Keratinocyte (primary cell): Measurements from ENCODE around the gene USP10. TPM values are rescaled to one million over a fixed set of nuclear protein-coding genes. Genes with fewer than 3 reads are reported as not detected.

Experiments used
- DNase-seq: peaks from one replicate; pipeline ENCODE4 v3.0.0-alpha.2; 2011; ENCODE audit warnings: low read depth, missing footprints, low spot score
- FAIRE-seq: peaks from 2 replicates; lab custom pipeline; 2011; peaks lifted over from hg19 to GRCh38; lab: Jason Lieb, UNC
- H2AFZ ChIP-seq: 2 replicates; pipeline ENCODE4 v1.6.0; 2012; ENCODE audit warnings: low read length, control low read depth, inconsistent platforms; ENCODE audit not compliant: control insufficient read depth
- H3K27ac ChIP-seq: 2 replicates; pipeline ENCODE4 v1.5.1; 2011; ENCODE audit warnings: low read length; ENCODE audit not compliant: control insufficient read depth, insufficient read depth
- H3K27me3 ChIP-seq: 3 replicates; pipeline ENCODE4 v1.6.0; 2011; ENCODE audit warnings: low read length; ENCODE audit not compliant: control insufficient read depth, insufficient read depth; ENCODE audit errors: extremely low read depth
- H3K36me3 ChIP-seq, 2 experiments: 2 replicates in 1 of 2; 3 replicates in 1 of 2; pipeline ENCODE4 v1.5.1; 2011; ENCODE audit warnings: low read length in 2 of 2, mild to moderate bottlenecking in 1 of 2; ENCODE audit not compliant: control insufficient read depth in 2 of 2, insufficient read depth in 2 of 2; ENCODE audit errors: extremely low read depth in 1 of 2
- H3K4me1 ChIP-seq: 3 replicates; pipeline ENCODE4 v1.5.1; 2011; ENCODE audit warnings: low read length; ENCODE audit not compliant: control insufficient read depth, insufficient read depth; ENCODE audit errors: extremely low read depth
- H3K4me2 ChIP-seq: 3 replicates; pipeline ENCODE4 v1.6.0; 2011; ENCODE audit warnings: low read depth, low read length; ENCODE audit not compliant: control insufficient read depth, insufficient read depth; ENCODE audit errors: extremely low read depth
- H3K4me3 ChIP-seq, 3 experiments: fragments of 200-600 bp in 1 of 3; sonication (generic) in 1 of 3; 2 replicates in 2 of 3; 3 replicates in 1 of 3; pipeline ENCODE4 v1.5.1; 2011 to 2016; ENCODE audit warnings: low read length in 3 of 3, mild to moderate bottlenecking in 3 of 3, control low read depth in 2 of 3, inconsistent platforms in 1 of 3, low read depth in 1 of 3, mixed read lengths in 1 of 3, mixed run types in 1 of 3, moderate library complexity in 1 of 3; ENCODE audit not compliant: control insufficient read depth in 2 of 3, insufficient read depth in 2 of 3; ENCODE audit errors: extremely low read depth in 1 of 3
- H3K79me2 ChIP-seq: 2 replicates; pipeline ENCODE4 v1.6.0; 2012; ENCODE audit warnings: low read length; ENCODE audit not compliant: control insufficient read depth, insufficient read depth
- H3K9ac ChIP-seq: 3 replicates; pipeline ENCODE4 v1.6.0; 2011; ENCODE audit warnings: low read length; ENCODE audit not compliant: control insufficient read depth, insufficient read depth; ENCODE audit errors: extremely low read depth
- H3K9me1 ChIP-seq: 3 replicates; pipeline ENCODE4 v1.6.0; 2011; ENCODE audit warnings: low read length; ENCODE audit not compliant: control insufficient read depth, insufficient read depth; ENCODE audit errors: extremely low read depth
- H3K9me3 ChIP-seq: 2 replicates; pipeline ENCODE4 v1.5.1; 2012; ENCODE audit warnings: low read depth, low read length; ENCODE audit not compliant: control insufficient read depth
- H4K20me1 ChIP-seq: 3 replicates; pipeline ENCODE4 v1.6.0; 2011; ENCODE audit warnings: low read length; ENCODE audit not compliant: control insufficient read depth, insufficient read depth; ENCODE audit errors: extremely low read depth
- CTCF ChIP-seq, 3 experiments: IDR thresholded peaks in 1 of 3; conservative IDR thresholded peaks in 1 of 3; optimal IDR thresholded peaks in 1 of 3; 2 replicates in 2 of 3; 3 replicates in 1 of 3; pipeline versions ENCODE3 to v1.5.1; 2011; ENCODE audit warnings: low read length in 3 of 3, mild to moderate bottlenecking in 3 of 3, moderate library complexity in 2 of 3, control low read depth in 1 of 3, inconsistent platforms in 1 of 3; ENCODE audit not compliant: insufficient read depth in 2 of 3; ENCODE audit errors: extremely low read depth in 1 of 3
- EZH2 ChIP-seq: IDR thresholded peaks from one replicate; pipeline ENCODE4 v1.6.1; 2012; ENCODE audit warnings: inconsistent platforms, mild to moderate bottlenecking, low read length, moderate library complexity
- dilution Hi-C: fragments of 300-500 bp; cut with MboI; formaldehyde crosslinking; loops from one replicate; pipeline ENCODE4 v1.7.0; 2020; ENCODE audit warnings: low sequenced_read_pairs; ENCODE audit not compliant: extremely low pct_ligation_motif_present
- polyA plus RNA-seq, 5 experiments: library from polyadenylated mRNA; depleted of rRNA in 3 of 5; stranded (reverse) in 3 of 5; stranded (forward) in 1 of 5; unstranded in 1 of 5; fragments of >200 nt; gene quantifications; 1 replicate in 1 of 5; 2 replicates in 3 of 5; 3 replicates in 1 of 5; pipeline versions ENCODE4 v1.2.1 to v1.2.3, GENCODE V29; 2011 to 2012; ENCODE audit warnings: missing spikeins in 2 of 5, low read depth in 1 of 5, low replicate concordance in 1 of 5

Gene USP10
- polyA plus RNA-seq, 1 donor (not counting 4 experiments of a cell fraction or from before 2014, with no cell fraction given), result 92.0 TPM

DNA sequence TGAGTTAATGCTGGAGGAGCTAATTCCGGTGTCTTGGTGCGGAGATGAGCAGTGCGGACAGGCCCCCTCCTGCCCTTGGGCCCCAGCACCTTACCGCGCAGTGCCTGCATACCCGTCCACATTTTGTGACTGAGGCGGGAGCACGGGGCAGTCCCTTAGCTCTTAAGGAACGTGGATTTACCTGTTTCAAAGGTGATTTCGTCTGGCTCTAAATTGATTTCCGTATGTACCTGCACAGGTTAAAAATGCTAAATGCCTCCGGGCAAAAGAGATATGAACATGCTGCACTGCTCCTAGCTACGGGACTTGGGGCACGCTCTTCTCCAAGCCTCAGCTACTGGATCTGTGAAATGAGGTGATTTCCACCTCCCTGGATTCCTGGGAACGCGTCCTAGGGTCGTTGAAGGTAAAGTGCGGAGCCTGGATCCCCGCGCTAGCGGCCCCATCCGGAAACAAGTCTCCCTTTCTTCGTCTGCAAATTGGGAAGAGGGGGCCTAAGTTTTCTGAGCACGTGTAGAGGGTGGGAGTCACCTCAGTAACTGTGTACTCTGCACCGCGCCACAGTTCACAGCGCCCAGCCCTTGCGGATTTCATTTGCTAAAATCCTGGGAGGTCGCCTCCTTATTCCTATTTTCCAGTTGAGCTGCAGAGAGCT is 119.3 kb downstream of the USP10 start:
- no peaks in the 10 kb centered on the region for H3K9me3 ChIP-seq
- FAIRE-seq (no peak), DNase-seq (no peak)
- peak overlapping the region; percentile 12 to 50 (median 19) for H3K4me3 ChIP-seq
- peak overlapping the region; percentile 79 for H3K4me2 ChIP-seq
- H3K9me1 ChIP-seq, result no peaks in the 10 kb centered on the region
- H3K9ac ChIP-seq, result no peak overlapping the region
- H3K27ac ChIP-seq, result no peak overlapping the region
- peaks cover 15% of the 10 kb centered on the region for H3K4me1 ChIP-seq
- dilution Hi-C loops, result no loop called here
- no peaks in the 10 kb centered on the region for H3K36me3 ChIP-seq
- H3K79me2 ChIP-seq, result no peaks in the 10 kb centered on the region
- no peak for TF ChIP-seq EZH2
- TF ChIP-seq CTCF (optimal IDR thresholded peaks at IDR 0.05 in 1 of 3, IDR thresholded peaks at IDR 0.05 in 1 of 3, conservative IDR thresholded peaks at IDR 0.05 in 1 of 3; ENCODE audit: extremely low read depth in 1 of 3, insufficient read depth in 2 of 3, low read length in 3 of 3), result no peak
- no peak overlapping the region for H2AFZ ChIP-seq
- peaks cover 32% of the 10 kb centered on the region for H3K27me3 ChIP-seq
- H4K20me1 ChIP-seq, result peaks cover 6% of the 10 kb centered on the region

GRCh38 chr16:84819644-84820304 is 120.0 kb downstream of the USP10 start, which contains the start of gene CRISPLD2:
TSS of gene CRISPLD2 (plus strand) at chr16:84819985. CDS start at chr16:84838496, 18,511 bp downstream.
- Histone ChIP-seq H3K27me3 (peaks cover 32% of the 10 kb centered on the region), H3K4me2 (peak within 1 kb of the TSS; percentile 93), H3K27ac (no peak within 1 kb of the TSS), H2AFZ (no peak within 1 kb of the TSS), H3K79me2 (no peaks in the 10 kb centered on the region), H3K9ac (no peak within 1 kb of the TSS), H3K9me1 (no peaks in the 10 kb centered on the region), H3K36me3 (no peaks in the 10 kb centered on the region), H3K4me1 (peaks cover 15% of the 10 kb centered on the region), H3K9me3 (no peaks in the 10 kb centered on the region), H3K4me3 (peak within 1 kb of the TSS; percentile 19 to 69 (median 58)), H4K20me1 (peaks cover 6% of the 10 kb centered on the region)
- peak; percentile 26 for FAIRE-seq
- peak; percentile 48 for DNase-seq
- dilution Hi-C loops, result no loop called here
- TF ChIP-seq CTCF (optimal IDR thresholded peaks at IDR 0.05 in 1 of 3, IDR thresholded peaks at IDR 0.05 in 1 of 3, conservative IDR thresholded peaks at IDR 0.05 in 1 of 3; ENCODE audit: extremely low read depth in 1 of 3, insufficient read depth in 2 of 3, low read length in 3 of 3) (no peak), EZH2 (peak; percentile 31)
